Measurements from ENCODE around the gene ANXA2.

Gene ANXA2

DNA sequence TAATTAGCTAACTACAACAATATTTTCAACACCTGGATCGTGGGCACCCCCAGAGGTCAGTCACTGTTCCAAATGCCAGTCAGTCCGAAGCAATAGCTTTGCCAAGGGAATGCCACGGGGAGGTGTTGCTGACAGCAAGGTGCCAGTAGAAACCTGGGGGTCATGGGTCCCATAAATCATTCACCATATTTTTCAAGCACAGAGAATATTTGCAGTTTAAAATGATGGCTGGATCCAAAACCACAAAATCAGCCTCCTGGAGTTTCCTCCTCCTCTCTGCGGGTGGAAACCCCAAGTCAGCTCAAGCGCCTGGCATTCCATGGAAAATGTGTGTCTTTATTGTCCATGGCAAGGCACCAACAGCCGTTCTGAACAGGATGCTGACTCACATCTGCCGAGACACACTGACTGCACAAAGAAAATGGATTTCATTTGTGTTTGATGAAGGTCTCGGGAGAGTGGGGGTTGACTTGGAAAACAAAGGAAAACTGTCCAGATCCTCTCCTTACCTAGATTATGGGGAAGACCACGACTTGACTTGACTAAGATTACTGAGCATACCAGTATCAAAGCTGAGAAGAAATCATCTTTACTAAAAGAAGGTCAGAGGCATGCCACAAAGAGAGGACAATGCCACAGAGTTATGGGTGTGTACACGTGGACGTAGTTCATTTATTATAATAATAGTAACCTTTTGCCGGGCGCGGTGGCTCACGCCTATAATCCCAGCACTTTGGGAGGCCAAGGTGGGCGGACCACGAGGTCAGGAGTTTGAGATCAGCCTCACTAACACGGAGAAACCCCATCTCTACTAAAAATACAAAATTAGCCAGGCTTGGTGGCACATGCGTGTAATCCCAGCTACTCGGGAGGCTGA, 26.4 kb downstream of the ANXA2 start:
- TF ChIP-seq, protein P1, sequence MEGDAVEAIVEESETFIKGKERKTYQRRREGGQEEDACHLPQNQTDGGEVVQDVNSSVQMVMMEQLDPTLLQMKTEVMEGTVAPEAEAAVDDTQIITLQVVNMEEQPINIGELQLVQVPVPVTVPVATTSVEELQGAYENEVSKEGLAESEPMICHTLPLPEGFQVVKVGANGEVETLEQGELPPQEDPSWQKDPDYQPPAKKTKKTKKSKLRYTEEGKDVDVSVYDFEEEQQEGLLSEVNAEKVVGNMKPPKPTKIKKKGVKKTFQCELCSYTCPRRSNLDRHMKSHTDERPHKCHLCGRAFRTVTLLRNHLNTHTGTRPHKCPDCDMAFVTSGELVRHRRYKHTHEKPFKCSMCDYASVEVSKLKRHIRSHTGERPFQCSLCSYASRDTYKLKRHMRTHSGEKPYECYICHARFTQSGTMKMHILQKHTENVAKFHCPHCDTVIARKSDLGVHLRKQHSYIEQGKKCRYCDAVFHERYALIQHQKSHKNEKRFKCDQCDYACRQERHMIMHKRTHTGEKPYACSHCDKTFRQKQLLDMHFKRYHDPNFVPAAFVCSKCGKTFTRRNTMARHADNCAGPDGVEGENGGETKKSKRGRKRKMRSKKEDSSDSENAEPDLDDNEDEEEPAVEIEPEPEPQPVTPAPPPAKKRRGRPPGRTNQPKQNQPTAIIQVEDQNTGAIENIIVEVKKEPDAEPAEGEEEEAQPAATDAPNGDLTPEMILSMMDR (IDR thresholded peaks at IDR 0.05; ENCODE audit: control insufficient read depth, extremely low read depth, insufficient read depth), result no peak
- peak; percentile 28 for DNase-seq (ENCODE audit: low read depth)
- H3K4me3 ChIP-seq (ENCODE audit: low read depth, low read length), result no peak overlapping the region

DNA sequence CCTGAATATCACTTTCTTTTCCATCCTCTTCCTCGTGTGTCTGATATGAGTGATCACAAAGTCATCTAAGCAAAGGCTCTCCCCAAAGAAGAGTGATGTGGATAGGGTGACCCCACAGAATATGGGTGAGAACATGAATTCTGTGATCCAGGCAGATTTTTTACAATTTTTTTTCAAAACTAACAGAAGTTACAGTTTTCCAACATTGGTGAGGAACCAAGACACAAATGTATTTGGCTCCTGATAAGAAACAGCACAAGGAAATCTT, 27.0 kb downstream of the ANXA2 start:
- DNase-seq (ENCODE audit: low read depth), result no peak
- TF ChIP-seq, protein P1 (IDR thresholded peaks at IDR 0.05; ENCODE audit: control insufficient read depth, extremely low read depth, insufficient read depth), result no peak
- no peak overlapping the region for H3K4me3 ChIP-seq (ENCODE audit: low read depth, low read length)

DNA sequence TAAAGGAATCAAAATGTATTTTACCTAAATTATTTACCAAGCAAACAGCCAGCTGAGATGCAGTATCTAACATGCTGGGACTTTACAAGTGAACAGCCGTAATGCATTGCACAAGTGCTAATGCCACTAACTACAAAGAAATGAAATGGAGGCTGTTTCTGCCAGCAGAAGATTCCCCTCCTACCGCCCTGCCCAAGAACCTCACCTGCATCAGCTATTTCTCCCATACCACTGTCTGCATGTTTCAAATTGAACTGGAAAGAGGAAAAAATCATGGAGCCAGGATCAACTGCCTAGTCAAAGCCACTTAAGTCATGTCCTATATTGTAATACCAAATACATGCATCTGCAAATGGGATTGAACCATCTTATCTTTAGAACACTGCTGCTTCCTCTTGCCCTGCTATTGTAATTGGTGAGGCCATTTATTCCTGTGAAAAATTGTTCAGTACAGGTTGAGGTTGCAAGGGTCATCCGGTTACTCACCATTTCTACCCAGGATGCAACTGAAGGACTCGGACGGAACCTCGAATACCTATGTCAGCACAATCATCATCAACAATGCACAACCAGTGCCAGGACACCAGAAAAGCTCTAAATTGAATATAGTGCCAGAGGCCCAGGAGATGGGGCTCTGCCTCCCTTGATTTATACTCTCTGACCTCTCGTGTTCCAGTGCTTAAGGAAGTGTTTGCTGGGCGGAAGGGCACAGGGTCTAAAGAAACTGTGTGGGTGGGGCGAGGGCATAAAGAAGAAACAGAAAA, 27.5 kb downstream of the ANXA2 start:
- no peak for DNase-seq (ENCODE audit: low read depth)
- TF ChIP-seq, protein P1 (IDR thresholded peaks at IDR 0.05; ENCODE audit: control insufficient read depth, extremely low read depth, insufficient read depth), result no peak
- H3K4me3 ChIP-seq (ENCODE audit: low read depth, low read length), result no peak overlapping the region

DNA sequence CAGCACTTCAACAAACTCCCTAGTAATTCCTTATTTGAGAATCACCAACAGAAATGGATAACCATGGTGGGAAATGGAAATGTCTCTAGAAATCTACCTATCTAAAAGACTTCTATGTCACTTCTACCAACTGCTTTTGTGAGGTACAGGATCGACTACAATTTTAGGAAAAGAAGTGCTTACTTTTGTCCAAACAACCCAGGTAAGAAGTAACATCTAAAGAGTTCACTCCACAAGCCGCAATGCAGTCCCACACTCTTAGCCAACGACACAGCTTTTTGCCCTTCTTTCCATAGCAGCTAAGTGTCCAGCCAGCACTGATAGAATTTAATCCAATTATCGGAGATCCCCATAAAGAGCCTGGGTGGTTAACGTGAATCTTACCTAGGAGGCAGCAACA, 28.1 kb downstream of the ANXA2 start:
- H3K4me3 ChIP-seq (ENCODE audit: low read depth, low read length), result no peak overlapping the region
- TF ChIP-seq, protein P1 (IDR thresholded peaks at IDR 0.05; ENCODE audit: control insufficient read depth, extremely low read depth, insufficient read depth), result no peak
- no peak for DNase-seq (ENCODE audit: low read depth)

DNA sequence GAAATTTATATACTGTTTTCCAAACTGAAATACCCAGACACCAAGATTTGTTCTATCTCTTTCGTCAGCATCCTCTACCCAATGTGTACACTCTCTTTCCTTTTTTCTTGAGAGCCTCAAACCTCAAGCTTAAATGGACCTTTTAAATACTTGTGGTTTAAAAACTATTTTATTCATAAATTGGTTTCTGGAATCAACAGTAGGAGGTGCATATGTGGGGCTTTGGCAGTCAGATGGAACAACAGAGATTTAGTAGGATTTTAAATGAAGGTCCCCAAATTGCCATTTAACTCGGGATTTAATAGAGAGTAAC, 33.2 kb downstream of the ANXA2 start:
- no peak overlapping the region for H3K4me3 ChIP-seq (ENCODE audit: low read depth, low read length)
- TF ChIP-seq, protein P1 (IDR thresholded peaks at IDR 0.05; ENCODE audit: control insufficient read depth, extremely low read depth, insufficient read depth), result no peak
- no peak for DNase-seq (ENCODE audit: low read depth)

DNA sequence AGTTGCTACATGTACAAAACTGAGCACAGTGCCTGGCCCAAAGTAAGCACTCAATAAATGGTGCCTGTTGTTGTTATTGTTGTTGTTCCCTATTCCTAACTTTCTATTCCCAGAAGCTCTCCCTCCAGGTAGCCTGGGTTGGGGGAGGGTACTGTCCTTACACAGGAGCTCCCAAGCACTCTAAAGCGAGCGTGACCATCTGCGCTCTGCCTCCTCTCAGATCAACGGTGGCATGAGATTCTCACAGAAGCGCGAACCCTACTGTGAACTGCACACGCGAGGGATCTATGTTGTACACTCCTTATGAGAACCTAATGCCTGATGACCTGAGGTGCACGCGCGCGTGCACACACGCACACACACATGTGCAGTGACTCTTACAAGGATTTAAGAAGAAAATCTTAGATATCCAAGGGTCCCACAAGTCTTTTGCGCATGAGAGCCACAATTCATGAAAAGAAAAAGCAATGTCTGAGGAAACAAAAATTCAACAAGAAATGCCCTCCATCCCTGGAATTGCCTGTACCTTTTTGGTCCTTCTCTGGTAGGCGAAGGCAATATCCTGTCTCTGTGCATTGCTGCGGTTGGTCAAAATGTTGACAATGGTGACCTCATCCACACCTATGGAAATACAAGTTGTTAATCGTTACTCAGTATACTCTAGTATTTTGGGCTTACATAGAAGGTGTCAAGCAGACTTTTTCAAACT, 33.7 kb downstream of the ANXA2 start:
- TF ChIP-seq, protein P1 (IDR thresholded peaks at IDR 0.05; ENCODE audit: control insufficient read depth, extremely low read depth, insufficient read depth), result no peak
- no peak for DNase-seq (ENCODE audit: low read depth)
- H3K4me3 ChIP-seq (ENCODE audit: low read depth, low read length), result no peak overlapping the region
